Breast epithelium (tissue), 3 donors: ENCODE measurements around the gene TAF13.

ENCODE experiments used
- POLR2A ChIP-seq: fragments of 450-650 bp; IDR thresholded peaks from one replicate; pipeline ENCODE4 v1.6.1; 2016; ENCODE audit warnings: antibody characterized with exemption, mild to moderate bottlenecking, moderate library complexity
- POLR2AphosphoS5 ChIP-seq, 3 donors: sonication (generic); formaldehyde crosslinking; IDR thresholded peaks; one replicate each; pipeline ENCODE4 v1.6.1; 2017; ENCODE audit warnings: antibody characterized with exemption in 3 of 3
- TF ChIP-seq, protein P1 (sequence below), 3 donors: fragments of 450-650 bp; IDR thresholded peaks; one replicate each; pipeline ENCODE4 v1.5.1; 2016 to 2017; ENCODE audit warnings: antibody characterized with exemption in 3 of 3, mild to moderate bottlenecking in 3 of 3, moderate library complexity in 3 of 3

DNA sequence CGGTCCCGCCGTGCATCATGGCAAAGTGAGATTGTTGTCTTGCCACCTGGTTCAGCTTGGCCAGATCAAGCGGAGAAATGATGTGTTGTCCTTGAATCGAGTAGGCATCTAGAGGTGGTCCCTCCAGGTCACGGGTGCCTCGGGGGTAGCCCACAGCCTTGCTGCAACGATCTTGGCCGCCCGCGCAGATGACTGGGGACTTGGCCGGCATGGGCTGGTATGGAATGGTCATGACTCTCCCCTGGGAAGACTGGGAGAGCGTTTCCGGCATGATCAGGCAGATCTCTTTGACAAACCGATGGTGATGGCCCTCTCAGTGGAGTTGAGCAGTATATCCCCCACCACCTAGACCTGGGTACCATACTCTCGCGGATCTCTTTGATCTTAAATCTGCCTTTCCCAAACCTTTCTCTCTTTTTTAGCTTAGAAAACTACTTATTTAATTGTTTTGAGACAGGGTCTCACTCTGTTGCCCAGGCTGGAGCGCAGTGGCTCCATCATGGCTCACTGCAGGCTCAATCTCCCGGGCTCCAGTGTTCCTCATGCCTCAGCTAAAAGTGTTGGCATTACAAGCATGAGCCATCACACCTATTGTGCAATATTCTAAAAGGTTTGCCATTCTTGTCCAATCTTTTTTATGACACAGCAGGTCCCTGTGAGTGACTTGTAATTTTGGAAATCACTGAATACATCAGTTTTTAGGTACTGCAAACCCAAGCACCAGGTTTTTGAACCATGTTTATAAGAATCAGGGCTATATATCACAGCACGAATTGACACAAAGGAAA, 28.8 kb upstream of the TAF13 start:
- TF ChIP-seq POLR2A (no peak), POLR2AphosphoS5 (IDR thresholded peaks at IDR 0.05) (no peak)
- TF ChIP-seq, protein P1, sequence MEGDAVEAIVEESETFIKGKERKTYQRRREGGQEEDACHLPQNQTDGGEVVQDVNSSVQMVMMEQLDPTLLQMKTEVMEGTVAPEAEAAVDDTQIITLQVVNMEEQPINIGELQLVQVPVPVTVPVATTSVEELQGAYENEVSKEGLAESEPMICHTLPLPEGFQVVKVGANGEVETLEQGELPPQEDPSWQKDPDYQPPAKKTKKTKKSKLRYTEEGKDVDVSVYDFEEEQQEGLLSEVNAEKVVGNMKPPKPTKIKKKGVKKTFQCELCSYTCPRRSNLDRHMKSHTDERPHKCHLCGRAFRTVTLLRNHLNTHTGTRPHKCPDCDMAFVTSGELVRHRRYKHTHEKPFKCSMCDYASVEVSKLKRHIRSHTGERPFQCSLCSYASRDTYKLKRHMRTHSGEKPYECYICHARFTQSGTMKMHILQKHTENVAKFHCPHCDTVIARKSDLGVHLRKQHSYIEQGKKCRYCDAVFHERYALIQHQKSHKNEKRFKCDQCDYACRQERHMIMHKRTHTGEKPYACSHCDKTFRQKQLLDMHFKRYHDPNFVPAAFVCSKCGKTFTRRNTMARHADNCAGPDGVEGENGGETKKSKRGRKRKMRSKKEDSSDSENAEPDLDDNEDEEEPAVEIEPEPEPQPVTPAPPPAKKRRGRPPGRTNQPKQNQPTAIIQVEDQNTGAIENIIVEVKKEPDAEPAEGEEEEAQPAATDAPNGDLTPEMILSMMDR (IDR thresholded peaks at IDR 0.05) = no peak
